PFSK-1 (cell line): ENCODE measurements around the gene ZFHX3.

Experiments
- POLR2AphosphoS5 ChIP-seq: IDR thresholded peaks from 2 replicates; pipeline ENCODE4 v1.6.1; 2012; ENCODE audit warnings: low read depth, mild to moderate bottlenecking, control low read depth, low read length, moderate library complexity
- REST ChIP-seq, 2 experiments: IDR thresholded peaks; 2 replicates each; pipeline versions ENCODE4 v1.6.1 to v1.8.0; 2011 to 2012; ENCODE audit warnings: low read depth in 2 of 2, low read length in 2 of 2, control low read depth in 1 of 2, inconsistent platforms in 1 of 2, mild to moderate bottlenecking in 1 of 2, moderate library complexity in 1 of 2; ENCODE audit not compliant: insufficient read depth in 1 of 2
- SIN3A ChIP-seq: IDR thresholded peaks from 2 replicates; pipeline ENCODE4 v1.6.1; 2012; ENCODE audit warnings: mild to moderate bottlenecking, low read length, moderate library complexity, borderline replicate concordance; ENCODE audit not compliant: insufficient read depth
- TAF1 ChIP-seq: IDR thresholded peaks from 2 replicates; pipeline ENCODE4 v1.6.1; 2012; ENCODE audit warnings: low read length, control low read depth, borderline replicate concordance; ENCODE audit not compliant: insufficient read depth

GRCh38 chr16:73049511-73049910, 1.6 kb upstream of the ZFHX3 start:
- TF ChIP-seq POLR2AphosphoS5 (no peak), REST (IDR thresholded peaks at IDR 0.05; ENCODE audit: insufficient read depth in 1 of 2, low read depth in 2 of 2, low read length in 2 of 2) (no peak), TAF1 (no peak), SIN3A (no peak)
